Effector CD8-positive, alpha-beta T cell (primary cell): ENCODE measurements around the gene FERMT3.
"Not testable (repeated sequence)": the region's sequence is repeated elsewhere in the genome, so short reads cannot be mapped to it uniquely, and the experiment has no call there.

Source experiments
- DNase-seq: peaks from one replicate; lab custom pipeline; 2025; lab: John Stamatoyannopoulos, UW

FERMT3 gene

GRCh38 chr11:64235437-64236161 lies 29.1 kb downstream of the FERMT3 start:
- DNase-seq, result no peak

GRCh38 chr11:64237484-64237951 lies 31.0 kb downstream of the FERMT3 start:
- no peak for DNase-seq

- DNase-seq, result no peak
Observed at GRCh38 chr11:64238076-64238475, 31.6 kb downstream of the FERMT3 start.

GRCh38 chr11:64238999-64239398 lies 32.5 kb downstream of the FERMT3 start:
- no peak for DNase-seq

GRCh38 chr11:64239662-64240434 lies 33.3 kb downstream of the FERMT3 start:
- DNase-seq, result no peak

- DNase-seq, result peak; percentile 95
Observed at GRCh38 chr11:64240435-64241240, 34.1 kb downstream of the FERMT3 start, which contains the start of gene FKBP2. FKBP2 (plus strand) TSS chr11:64241095; CDS start chr11:64242388, 1,293 bp downstream.

- peak; percentile 99 for DNase-seq
Observed at GRCh38 chr11:64241241-64241490, 34.6 kb downstream of the FERMT3 start.

- no peak for DNase-seq
Observed at GRCh38 chr11:64241491-64242374, 35.2 kb downstream of the FERMT3 start.

GRCh38 chr11:64243236-64243854 lies 36.8 kb downstream of the FERMT3 start:
- no peak for DNase-seq

- DNase-seq, result no peak
Observed at GRCh38 chr11:64244107-64244506, 37.6 kb downstream of the FERMT3 start.

GRCh38 chr11:64244966-64245365 lies 38.4 kb downstream of the FERMT3 start:
- DNase-seq, result no peak

GRCh38 chr11:64245401-64245796 lies 38.9 kb downstream of the FERMT3 start:
- peak; percentile 17 for DNase-seq

- DNase-seq, result peak; percentile 33
Observed at GRCh38 chr11:64245797-64246620, 39.5 kb downstream of the FERMT3 start.

- not testable (repeated sequence) for DNase-seq
Observed at GRCh38 chr11:64246621-64246870, 40.0 kb downstream of the FERMT3 start.

GRCh38 chr11:64246871-64247728 lies 40.6 kb downstream of the FERMT3 start, which contains the start of gene PPP1R14B:
PPP1R14B (minus strand) TSS chr11:64246943; CDS start chr11:64246673, 270 bp downstream.
- peak; percentile 59 for DNase-seq

GRCh38 chr11:64247729-64248531 lies 41.4 kb downstream of the FERMT3 start:
- no peak for DNase-seq

GRCh38 chr11:64248578-64248977 lies 42.1 kb downstream of the FERMT3 start:
- DNase-seq, result no peak

- no peak for DNase-seq
Observed at GRCh38 chr11:64249038-64249437, 42.5 kb downstream of the FERMT3 start.
